GM18499 (cell line): ENCODE data around the gene AGMO.

ENCODE experiments used
- ATAC-seq: cut with Tn5 transposase; IDR thresholded peaks from one replicate; pipeline ENCODE4 v1.9.1; 2021; ENCODE audit warnings: moderate number of reproducible peaks; ENCODE audit not compliant: insufficient read depth, unreplicated experiment

The AGMO gene

GRCh38 chr7:15280078-15280733 is 281.6 kb downstream of the AGMO start:
- no peak for ATAC-seq

- no peak for ATAC-seq
Measured at GRCh38 chr7:15279640-15280039, 282.2 kb downstream of the AGMO start.

DNA sequence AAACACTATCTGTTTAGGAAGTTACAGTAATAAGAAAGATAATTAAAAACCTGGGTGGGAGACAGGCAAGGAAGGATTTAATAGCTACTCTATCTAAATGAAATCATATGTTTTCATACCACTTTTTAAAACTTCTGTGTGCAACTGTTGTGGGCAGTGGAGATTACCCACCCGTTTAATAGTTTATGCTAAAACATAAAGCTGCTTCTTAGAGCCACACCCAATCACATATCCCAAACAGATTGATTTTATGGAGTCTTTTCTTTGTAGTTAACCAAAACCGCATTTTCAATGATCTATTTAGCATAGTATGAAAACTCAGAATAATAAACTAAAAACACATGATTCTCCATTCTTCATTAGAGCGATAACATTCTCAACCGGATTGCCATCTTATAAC is 304.1 kb downstream of the AGMO start:
- ATAC-seq = no peak

DNA sequence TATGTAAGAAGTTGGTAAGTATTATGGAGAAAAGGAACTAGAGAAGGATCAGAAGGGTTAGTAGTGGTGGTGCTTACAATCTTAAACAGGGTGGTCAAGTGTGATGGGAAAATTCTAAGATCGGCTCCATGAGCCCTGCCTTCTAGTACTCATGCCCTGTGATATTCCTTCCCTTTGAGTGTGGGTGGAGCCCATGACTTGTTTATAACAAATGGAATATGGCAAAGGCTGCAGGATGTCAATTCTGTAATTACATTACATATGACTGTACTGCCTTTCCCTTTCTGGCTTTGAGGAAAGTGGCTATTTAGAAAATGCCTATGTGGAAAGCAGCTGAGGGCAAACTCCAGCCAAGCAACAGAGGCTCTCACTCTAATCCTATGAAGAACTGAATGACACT is 309.6 kb downstream of the AGMO start:
- ATAC-seq = no peak

- ATAC-seq = no peak
Measured at GRCh38 chr7:15248514-15248913, 313.3 kb downstream of the AGMO start.

- ATAC-seq = no peak
Measured at GRCh38 chr7:15245831-15246230, 316.0 kb downstream of the AGMO start.

DNA sequence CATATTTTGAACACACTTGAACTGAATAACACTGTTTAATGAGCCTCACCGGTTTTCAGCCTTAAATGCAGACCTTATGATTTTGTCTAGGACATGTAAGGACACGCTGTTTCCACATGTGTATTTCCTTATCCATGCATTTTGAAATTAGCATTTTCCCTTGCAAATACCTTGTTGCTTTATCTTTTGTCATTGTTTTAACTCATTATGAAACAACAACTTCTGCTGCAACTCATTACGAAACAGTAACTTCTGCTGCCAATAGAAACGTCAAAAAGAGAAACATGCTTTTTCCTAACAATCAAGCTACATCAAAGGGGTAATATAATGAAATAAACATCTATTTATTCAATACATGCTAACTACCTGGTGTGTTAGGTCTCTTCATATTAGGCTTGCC is 322.0 kb downstream of the AGMO start:
- no peak for ATAC-seq

DNA sequence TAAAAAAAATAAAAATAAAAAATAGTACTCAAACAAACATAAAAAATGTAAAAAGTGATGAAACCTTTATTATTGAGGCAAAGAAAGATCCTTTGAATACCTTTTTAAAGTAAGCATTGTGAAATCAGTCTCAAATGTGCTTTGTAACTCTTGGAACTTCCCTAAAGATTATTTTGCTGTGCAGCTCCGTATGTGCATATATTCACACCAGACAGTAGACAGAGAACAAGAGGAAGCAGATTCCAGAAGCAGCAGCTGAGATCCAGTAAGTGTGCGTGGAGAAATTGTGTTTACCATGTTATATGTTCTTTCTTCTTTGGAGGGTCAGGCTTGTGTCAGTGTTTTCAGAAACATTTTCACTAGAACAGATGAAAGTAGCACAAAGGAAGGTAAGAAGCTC is 324.9 kb downstream of the AGMO start:
- no peak for ATAC-seq

DNA sequence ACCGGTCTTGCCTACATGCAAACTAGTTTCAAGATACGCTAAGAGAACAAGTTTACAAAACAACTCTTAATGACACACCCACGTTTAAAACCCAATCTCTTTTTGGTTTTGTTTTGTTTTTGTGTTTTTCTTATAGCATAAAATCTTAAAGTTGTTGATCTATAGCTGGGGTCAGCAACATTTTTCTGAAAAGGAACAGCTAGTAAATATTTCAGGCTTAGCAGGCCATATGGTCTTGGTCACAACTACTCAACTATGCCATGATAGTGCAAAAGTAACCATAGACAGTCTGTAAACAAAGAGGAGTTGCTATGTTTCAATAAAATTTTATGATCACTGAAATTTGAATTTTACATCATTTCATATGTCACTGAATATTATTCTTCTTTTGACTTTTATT is 327.4 kb downstream of the AGMO start:
- no peak for ATAC-seq

GRCh38 chr7:15228831-15229230 is 333.0 kb downstream of the AGMO start:
- ATAC-seq = no peak

GRCh38 chr7:15225981-15226380 is 335.8 kb downstream of the AGMO start:
- ATAC-seq = no peak

DNA sequence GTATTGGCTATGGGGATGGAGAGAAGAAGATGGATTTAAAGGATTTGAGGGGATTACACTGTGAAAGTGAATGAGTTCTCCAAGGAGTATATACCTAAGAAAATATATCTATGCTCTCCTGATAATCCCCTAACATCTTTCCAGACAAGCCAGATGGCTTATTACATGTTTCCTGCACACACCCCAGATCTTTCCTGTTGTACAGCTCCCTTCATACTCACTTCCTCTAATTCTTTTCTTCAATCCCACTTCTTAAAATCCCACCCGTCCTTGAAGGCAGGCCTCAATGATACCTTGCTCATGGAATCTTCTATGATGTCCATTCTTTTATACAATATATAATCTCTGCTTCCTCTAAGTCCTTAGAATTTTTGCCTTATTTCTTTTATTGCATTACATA is 342.1 kb downstream of the AGMO start:
- ATAC-seq = no peak

DNA sequence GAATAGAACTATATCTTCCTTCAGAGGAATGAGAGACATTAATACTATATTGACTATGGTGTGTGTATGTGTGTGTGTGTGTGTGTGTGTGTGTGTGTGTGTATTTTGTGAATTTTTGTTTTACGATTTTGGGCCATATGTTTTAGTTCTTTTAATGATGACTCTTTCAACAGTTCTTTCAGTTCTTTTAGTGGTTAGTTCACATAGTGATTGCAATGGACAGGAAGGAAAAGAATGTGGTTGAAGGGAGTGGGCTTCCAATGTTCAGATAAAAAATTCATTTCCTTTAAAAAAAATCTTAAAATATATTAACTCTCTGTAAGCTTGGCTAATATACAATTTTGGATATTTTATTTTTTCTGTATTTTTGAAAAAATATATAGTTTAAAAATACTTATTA is 343.6 kb downstream of the AGMO start:
- ATAC-seq = no peak

- no peak for ATAC-seq
Measured at GRCh38 chr7:15215616-15216015, 346.2 kb downstream of the AGMO start.

DNA sequence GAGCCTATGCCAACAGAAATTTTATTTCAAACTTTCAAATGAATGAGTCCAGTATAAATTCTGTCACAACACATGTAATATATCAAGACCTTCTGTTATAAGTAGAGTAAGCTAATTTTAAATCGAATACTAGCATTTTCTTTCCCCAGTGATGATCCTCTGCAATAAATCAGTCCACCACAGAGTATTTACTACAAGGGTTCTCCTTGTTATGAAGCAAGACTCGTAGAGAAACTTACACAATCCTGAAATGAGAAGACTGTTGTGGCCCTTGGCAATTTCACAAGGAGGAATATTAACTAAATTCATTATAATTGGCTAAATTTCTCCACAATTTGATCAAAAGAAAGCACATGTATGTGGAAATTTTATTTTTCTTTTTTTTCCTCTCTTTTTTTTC is 346.8 kb downstream of the AGMO start:
- no peak for ATAC-seq

- no peak for ATAC-seq
Measured at GRCh38 chr7:15213093-15213492, 348.7 kb downstream of the AGMO start.

DNA sequence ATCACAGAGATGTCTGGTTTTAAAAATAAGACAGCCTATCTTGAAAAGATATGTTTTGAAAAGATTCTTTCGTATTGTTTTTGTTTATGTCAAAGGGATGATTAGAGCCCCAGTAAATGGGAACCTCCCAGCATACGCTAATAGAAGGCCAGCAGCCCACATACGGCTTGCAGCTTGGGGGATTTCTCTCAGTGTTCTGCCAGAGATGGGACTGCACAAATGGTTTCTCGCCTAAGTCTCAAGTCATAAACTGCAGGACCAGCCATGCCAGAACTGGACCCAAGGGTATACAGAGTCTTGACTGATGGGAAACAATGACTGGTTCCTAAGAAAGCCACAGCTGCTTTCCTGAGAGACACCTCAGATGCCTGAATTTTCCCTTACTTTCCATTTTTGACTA is 352.4 kb downstream of the AGMO start:
- ATAC-seq = no peak

DNA sequence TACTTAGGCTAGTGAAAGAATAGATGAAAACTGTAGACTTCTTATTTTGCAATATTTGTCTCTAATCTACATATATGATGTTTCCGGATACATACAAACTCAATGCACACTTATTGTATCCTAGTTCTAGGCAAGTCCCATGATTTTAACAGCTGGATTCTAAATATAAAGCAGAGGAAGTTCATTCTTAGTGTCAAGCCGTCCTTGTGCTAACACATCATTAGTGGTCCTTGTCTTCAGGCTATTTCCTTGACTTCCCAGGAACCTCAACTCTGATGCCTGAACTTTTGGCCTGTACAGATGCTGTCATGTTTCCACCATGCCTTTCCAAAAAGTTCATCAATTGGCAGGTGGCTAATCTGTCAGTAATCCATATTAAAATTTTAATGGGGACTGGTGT is 357.4 kb downstream of the AGMO start:
- ATAC-seq = no peak

- ATAC-seq = no peak
Measured at GRCh38 chr7:15199482-15199881, 362.3 kb downstream of the AGMO start.

- ATAC-seq = no peak
Measured at GRCh38 chr7:15197042-15197977, 364.5 kb downstream of the AGMO start.

- ATAC-seq = no peak
Measured at GRCh38 chr7:15178065-15178464, 383.8 kb downstream of the AGMO start.

DNA sequence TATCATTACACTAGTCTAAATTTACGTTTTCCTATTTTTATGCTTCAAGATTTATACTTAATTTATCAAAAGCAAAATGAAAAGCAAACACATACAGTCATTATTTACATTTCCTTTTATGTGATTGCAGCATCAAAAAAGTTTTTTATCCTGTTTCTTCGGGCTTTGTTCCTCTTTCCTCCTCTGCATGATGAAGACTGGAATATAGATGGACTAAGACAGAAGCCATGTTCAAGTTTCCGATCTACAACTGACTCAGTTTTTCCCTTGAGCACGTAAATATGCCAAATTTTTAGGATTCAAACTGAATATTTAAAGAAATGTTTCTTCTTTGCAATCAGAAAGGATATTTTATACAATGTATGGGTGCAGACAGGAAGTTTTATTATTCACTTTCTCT is 385.7 kb downstream of the AGMO start:
- ATAC-seq = no peak
